IMR-90 (cell line): ENCODE data around the gene RAB12. TPM values are rescaled to one million over a fixed set of nuclear protein-coding genes. Genes with fewer than 3 reads are reported as not detected.

Experiments used
- ATAC-seq: fragments of 200-7000 bp; cut with Tn5 transposase; 2 replicates; pipeline ENCODE4 v1.9.1; 2020; ENCODE audit warnings: low read depth, mild to moderate bottlenecking, moderate library complexity
- BruUV-seq: library from RNA; stranded (reverse); fragments of 400-500 nt; replicated peaks from 2 replicates; lab custom pipeline; 2021; lab: Mats Ljungman, UMichigan
- CTCF ChIA-PET: fragments of 300-600 bp; formaldehyde crosslinking; extraction: SDS; loops from one replicate; lab custom pipeline; 2021; ENCODE audit warnings: antibody characterized with exemption; lab: Yijun Ruan, JAX
- POLR2A ChIA-PET: fragments of 300-600 bp; sonication (Branson Sonifier 250); formaldehyde crosslinking; loops from one replicate; lab custom pipeline; 2022; ENCODE audit warnings: antibody characterized with exemption; ENCODE audit not compliant: unreplicated experiment; lab: Charles Lee
- DNase-seq: peaks from one replicate; pipeline ENCODE4 v3.0.0; 2013
- H2AFZ ChIP-seq: replicated peaks from 2 replicates; pipeline ENCODE3; 2013; ENCODE audit warnings: low read length, mild to moderate bottlenecking; ENCODE audit not compliant: poor library complexity
- H2AK5ac ChIP-seq: 2 replicates; pipeline ENCODE4 v1.6.1; 2013; ENCODE audit warnings: low read depth, low read length, inconsistent platforms
- H2AK9ac ChIP-seq: replicated peaks from 2 replicates; pipeline ENCODE3; 2013; ENCODE audit warnings: mild to moderate bottlenecking, low read depth, low read length, moderate library complexity; ENCODE audit not compliant: poor library complexity
- H2BK120ac ChIP-seq: 2 replicates; pipeline ENCODE4 v1.6.1; 2013; ENCODE audit warnings: low read depth, low read length, inconsistent platforms
- H2BK15ac ChIP-seq: 3 replicates; pipeline ENCODE4 v1.6.1; 2013; ENCODE audit warnings: low read depth, low read length, inconsistent platforms
- H2BK20ac ChIP-seq: 2 replicates; pipeline ENCODE4 v1.6.1; 2013; ENCODE audit warnings: low read depth, mild to moderate bottlenecking, inconsistent platforms, low read length, moderate library complexity
- H2BK5ac ChIP-seq: 2 replicates; pipeline ENCODE4 v1.6.1; 2013; ENCODE audit warnings: mild to moderate bottlenecking, low read depth, low read length, inconsistent platforms; ENCODE audit not compliant: poor library complexity, severe bottlenecking
- H3K14ac ChIP-seq: replicated peaks from 2 replicates; pipeline ENCODE4 v1.6.1; 2013; ENCODE audit warnings: low read depth, low read length, inconsistent platforms
- H3K18ac ChIP-seq: 2 replicates; pipeline ENCODE4 v1.6.1; 2013; ENCODE audit warnings: low read depth, low read length, control low read depth
- H3K23ac ChIP-seq: 2 replicates; pipeline ENCODE4 v1.6.1; 2013; ENCODE audit warnings: low read depth, low read length, inconsistent platforms
- H3K27ac ChIP-seq: 2 replicates; pipeline ENCODE4 v1.5.1; 2013; ENCODE audit warnings: mild to moderate bottlenecking, control low read depth, low read length; ENCODE audit not compliant: insufficient read depth
- H3K27me3 ChIP-seq: 2 replicates; pipeline ENCODE4 v1.6.1; 2013; ENCODE audit warnings: low read length; ENCODE audit not compliant: control insufficient read depth, insufficient read depth
- H3K36me3 ChIP-seq: 2 replicates; pipeline ENCODE4 v1.6.1; 2013; ENCODE audit warnings: low read length, mixed read lengths; ENCODE audit not compliant: control insufficient read depth, insufficient read depth
- H3K4ac ChIP-seq: 2 replicates; pipeline ENCODE4 v1.6.1; 2013; ENCODE audit warnings: low read depth, low read length, inconsistent platforms
- H3K4me1 ChIP-seq: 2 replicates; pipeline ENCODE4 v1.6.1; 2013; ENCODE audit warnings: low read length, mixed read lengths; ENCODE audit not compliant: control insufficient read depth, insufficient read depth
- H3K4me2 ChIP-seq: 2 replicates; pipeline ENCODE4 v1.6.1; 2013; ENCODE audit warnings: low read depth, mild to moderate bottlenecking, control low read depth, low read length, moderate library complexity
- H3K4me3 ChIP-seq: 2 replicates; pipeline ENCODE4 v1.5.1; 2013; ENCODE audit warnings: low read depth, mild to moderate bottlenecking, control low read depth, low read length, moderate library complexity; ENCODE audit not compliant: insufficient read depth
- H3K56ac ChIP-seq: 2 replicates; pipeline ENCODE4 v1.6.1; 2013; ENCODE audit warnings: low read length, inconsistent platforms; ENCODE audit not compliant: insufficient read depth; ENCODE audit errors: extremely low read depth
- H3K79me1 ChIP-seq, 2 experiments: 2 replicates each; pipeline ENCODE4 v1.6.1; 2013; ENCODE audit warnings: low read length in 2 of 2, inconsistent platforms in 1 of 2, low read depth in 1 of 2
- H3K9ac ChIP-seq: 2 replicates; pipeline ENCODE4 v1.6.1; 2013; ENCODE audit warnings: low read depth, low read length, control low read depth
- H3K9me1 ChIP-seq: 2 replicates; pipeline ENCODE4 v1.6.1; 2013; ENCODE audit warnings: low read length, inconsistent platforms; ENCODE audit not compliant: insufficient read depth
- H3K9me3 ChIP-seq: 2 replicates; pipeline ENCODE4 v1.6.1; 2013; ENCODE audit warnings: low read length; ENCODE audit not compliant: control insufficient read depth, insufficient read depth
- H4K20me1 ChIP-seq: 2 replicates; pipeline ENCODE4 v1.6.1; 2013; ENCODE audit warnings: low read length, inconsistent platforms; ENCODE audit not compliant: insufficient read depth
- H4K5ac ChIP-seq: 2 replicates; pipeline ENCODE4 v1.6.1; 2013; ENCODE audit warnings: mild to moderate bottlenecking, low read depth, low read length, control low read depth
- H4K8ac ChIP-seq, 2 experiments: 2 replicates each; pipeline ENCODE4 v1.6.1; 2013; ENCODE audit warnings: low read depth in 2 of 2, low read length in 2 of 2, control low read depth in 1 of 2, inconsistent platforms in 1 of 2
- H4K91ac ChIP-seq: 2 replicates; pipeline ENCODE4 v1.6.1; 2013; ENCODE audit warnings: low read depth, low read length, inconsistent platforms; ENCODE audit not compliant: insufficient read depth
- MAZ ChIP-seq: IDR thresholded peaks from 2 replicates; pipeline ENCODE4 v1.6.1; 2012; ENCODE audit warnings: low read depth, mild to moderate bottlenecking, low read length, improper control_type of control experiment, moderate library complexity, borderline replicate concordance
- MXI1 ChIP-seq: IDR thresholded peaks from 2 replicates; pipeline ENCODE4 v1.6.1; 2012; ENCODE audit warnings: low read depth, mild to moderate bottlenecking, low read length, moderate library complexity, borderline replicate concordance
- WGBS, 2 experiments: methylation state at CpG; one replicate each; pipeline versions ENCODE4 v1.1.5 to v1.1.7; 2013; ENCODE audit warnings: missing lambda C conversion rate in 2 of 2; ENCODE audit not compliant: insufficient read length in 1 of 2; ENCODE audit errors: extremely low coverage in 2 of 2; 5-methylcytosine and 5-hydroxymethylcytosine counted together
- dilution Hi-C: fragments of 300-500 bp; cut with HindIII; formaldehyde crosslinking; loops from one replicate; pipeline ENCODE4 v1.14.3; 2018; ENCODE audit warnings: low sequenced_read_pairs; ENCODE audit not compliant: unreplicated experiment
- in situ Hi-C: fragments of 300-500 bp; cut with MboI; formaldehyde crosslinking; loops from 3 replicates; pipeline ENCODE4 v1.14.3; 2019; ENCODE audit warnings: low sequenced_read_pairs, inconsistent platforms, mixed read lengths
- intact Hi-C: fragments of 100-400 bp; cut with micrococcal nuclease; formaldehyde crosslinking; loops from 2 replicates; pipeline ENCODE4 v1.10.0; 2022
- polyA plus RNA-seq, 3 experiments: library from polyadenylated mRNA; depleted of rRNA; stranded (reverse); fragments of >200 nt; gene quantifications; 2 replicates each; pipeline ENCODE4 v1.2.3, GENCODE V29; 2012; ENCODE audit warnings: low replicate concordance in 1 of 3
- total RNA-seq: library from RNA; depleted of rRNA; stranded (reverse); fragments of >200 nt; gene quantifications from 2 replicates; pipeline ENCODE4 v1.2.3, GENCODE V29; 2012

Gene RAB12
- total and polyA plus RNA-seq, 2 of the 4 experiments (the other 2 are of a cell fraction): 14.9 to 19.2 TPM

- H3K9ac ChIP-seq: no peak overlapping the region
- no peaks in the 10 kb centered on the region for H3K9me3 ChIP-seq
- H2BK15ac ChIP-seq: no peak overlapping the region
- ChIA-PET POLR2A (no interaction called here), CTCF (no interaction called here)
- H3K4me2 ChIP-seq: no peak overlapping the region
- no peak overlapping the region for H2BK120ac ChIP-seq
- peaks cover 2% of the 10 kb centered on the region; the same call in 1 of the 2 replicates for H3K9me1 ChIP-seq
- intact Hi-C loops: no loop called here
- dilution Hi-C loops: no loop called here
- no peak overlapping the region for H3K23ac ChIP-seq
- in situ Hi-C loops: no loop called here
- no peak overlapping the region for H3K14ac ChIP-seq
- no peak overlapping the region for H4K91ac ChIP-seq
- H3K56ac ChIP-seq: no peak overlapping the region
- WGBS, 2 experiments: 100% methylated on average over 3 of the region's 11 CpGs; no CpG with 5 or more reads in 1 of the 2 experiments
- BruUV-seq: no TSS peak
- ATAC-seq (no peak), DNase-seq (no peak)
- TF ChIP-seq MAZ (no peak), MXI1 (no peak)
- no peak overlapping the region for H2BK20ac ChIP-seq
- no peaks in the 10 kb centered on the region for H3K4me1 ChIP-seq
- no peak overlapping the region for H4K8ac ChIP-seq
- no peak overlapping the region for H3K4ac ChIP-seq
- no peak overlapping the region for H4K5ac ChIP-seq
- peaks cover 31% of the 10 kb centered on the region for H3K36me3 ChIP-seq
- H2AK5ac ChIP-seq: no peak overlapping the region
- H3K27ac ChIP-seq: no peak overlapping the region
- H2AFZ ChIP-seq: no peak overlapping the region
- no peak overlapping the region for H3K18ac ChIP-seq
- no peaks in the 10 kb centered on the region for H3K27me3 ChIP-seq
- H3K79me1 ChIP-seq: peaks cover 6 to 12% of the 10 kb centered on the region in 2 experiments; a peak in 3 of 4 replicates
- H4K20me1 ChIP-seq: no peaks in the 10 kb centered on the region
- no peak overlapping the region for H3K4me3 ChIP-seq
- H2BK5ac ChIP-seq: no peak overlapping the region
- H2AK9ac ChIP-seq: no peak overlapping the region
These were observed 30.5 kb downstream of the RAB12 start for GRCh38 chr18:8639762-8640161.
